Measurements from ENCODE around the gene ADCY1.

DNA sequence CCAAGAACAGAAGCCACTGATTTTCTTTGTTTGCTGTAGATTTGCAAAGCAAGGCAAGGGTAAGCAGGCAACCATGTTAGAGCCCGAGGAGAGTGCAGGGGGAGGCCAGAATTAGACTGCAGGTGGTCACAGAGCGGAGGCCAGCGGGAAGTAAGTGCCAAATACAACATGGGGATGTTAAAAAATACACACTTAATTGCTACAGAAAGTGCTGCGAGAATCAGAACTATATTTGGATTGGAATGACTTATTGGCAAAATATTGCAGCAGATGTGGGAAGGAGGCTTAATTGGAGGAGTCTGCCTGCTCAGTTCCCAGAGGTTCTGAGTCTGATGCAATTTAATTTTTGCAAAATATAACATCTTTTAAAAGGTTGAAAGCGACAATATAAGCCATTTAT lies 49.7 kb upstream of the ADCY1 start:
- TF ChIP-seq, protein P1, sequence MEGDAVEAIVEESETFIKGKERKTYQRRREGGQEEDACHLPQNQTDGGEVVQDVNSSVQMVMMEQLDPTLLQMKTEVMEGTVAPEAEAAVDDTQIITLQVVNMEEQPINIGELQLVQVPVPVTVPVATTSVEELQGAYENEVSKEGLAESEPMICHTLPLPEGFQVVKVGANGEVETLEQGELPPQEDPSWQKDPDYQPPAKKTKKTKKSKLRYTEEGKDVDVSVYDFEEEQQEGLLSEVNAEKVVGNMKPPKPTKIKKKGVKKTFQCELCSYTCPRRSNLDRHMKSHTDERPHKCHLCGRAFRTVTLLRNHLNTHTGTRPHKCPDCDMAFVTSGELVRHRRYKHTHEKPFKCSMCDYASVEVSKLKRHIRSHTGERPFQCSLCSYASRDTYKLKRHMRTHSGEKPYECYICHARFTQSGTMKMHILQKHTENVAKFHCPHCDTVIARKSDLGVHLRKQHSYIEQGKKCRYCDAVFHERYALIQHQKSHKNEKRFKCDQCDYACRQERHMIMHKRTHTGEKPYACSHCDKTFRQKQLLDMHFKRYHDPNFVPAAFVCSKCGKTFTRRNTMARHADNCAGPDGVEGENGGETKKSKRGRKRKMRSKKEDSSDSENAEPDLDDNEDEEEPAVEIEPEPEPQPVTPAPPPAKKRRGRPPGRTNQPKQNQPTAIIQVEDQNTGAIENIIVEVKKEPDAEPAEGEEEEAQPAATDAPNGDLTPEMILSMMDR (IDR thresholded peaks at IDR 0.05): no peak
- no peak for TF ChIP-seq POLR2AphosphoS5 (IDR thresholded peaks at IDR 0.05)
- no peak for TF ChIP-seq POLR2A (IDR thresholded peaks at IDR 0.05)
- no peak for TF ChIP-seq EP300 (IDR thresholded peaks at IDR 0.05)
